K562 (cell line): Measurements from ENCODE around the gene BOD1L1. TPM values are rescaled to one million over a fixed set of nuclear protein-coding genes. Genes with fewer than 3 reads are reported as not detected.
A peak's percentile ranks its signal among the peaks of the same experiment; 100 is the strongest.

Source experiments
- CBX8 ChIP-seq: fragments of 200-600 bp; sonication (generic); IDR thresholded peaks from 2 replicates; pipeline ENCODE4 v1.6.1; 2012; ENCODE audit warnings: borderline replicate concordance, mixed run types, low read depth, mild to moderate bottlenecking, moderate library complexity, mixed read lengths, low read length, control low read depth, inconsistent platforms; ENCODE audit not compliant: poor library complexity, severe bottlenecking; ENCODE audit errors: extremely low read depth
- CCNT2 ChIP-seq: IDR thresholded peaks from 2 replicates; pipeline ENCODE4 v1.6.1; 2011; ENCODE audit warnings: borderline replicate concordance, low read depth, mild to moderate bottlenecking, moderate library complexity, mixed read lengths, low read length; ENCODE audit not compliant: insufficient read length; ENCODE audit errors: extremely low read depth
- CREM ChIP-seq: IDR thresholded peaks from 2 replicates; pipeline ENCODE4 v1.6.1; 2014; ENCODE audit warnings: antibody characterized with exemption, low read depth
- DMBX1 ChIP-seq: fragments of 250-450 bp; sonication (Bioruptor Pico); IDR thresholded peaks from 2 replicates; pipeline ENCODE4 v1.8.0; 2022; ENCODE audit warnings: inconsistent platforms, mild to moderate bottlenecking, moderate library complexity, borderline replicate concordance
- DNMT1 ChIP-seq: fragments of 450-650 bp; IDR thresholded peaks from 2 replicates; pipeline ENCODE4 v1.6.1; 2016; ENCODE audit warnings: antibody characterized with exemption, mild to moderate bottlenecking
- DPF2 ChIP-seq: fragments of 450-650 bp; IDR thresholded peaks from 2 replicates; pipeline ENCODE4 v1.6.1; 2016
- EP300 ChIP-seq: IDR thresholded peaks from 2 replicates; pipeline ENCODE4 v1.6.1; 2012; ENCODE audit warnings: low read length, improper control_type of control experiment
- HDAC1 ChIP-seq, 2 experiments: fragments of 450-650 bp; IDR thresholded peaks; 2 replicates each; pipeline ENCODE4 v1.6.1; 2016 to 2017; ENCODE audit warnings: inconsistent platforms in 1 of 2, mild to moderate bottlenecking in 1 of 2, moderate library complexity in 1 of 2
- HDGF ChIP-seq: fragments of 450-650 bp; IDR thresholded peaks from 2 replicates; pipeline ENCODE4 v1.6.1; 2016
- HMG20A ChIP-seq: fragments of 450-650 bp; formaldehyde crosslinking; conservative IDR thresholded peaks from 2 replicates; pipeline ENCODE4 v1.4.0; 2020; ENCODE audit warnings: mild to moderate bottlenecking, mixed read lengths
- KDM2B ChIP-seq: fragments of 250-450 bp; sonication (Bioruptor Pico); IDR thresholded peaks from 2 replicates; pipeline ENCODE4 v1.8.0; 2021; ENCODE audit warnings: mild to moderate bottlenecking, moderate library complexity
- KDM4B ChIP-seq, 2 experiments: fragments of 450-650 bp in 1 of 2; sonication (generic) in 1 of 2; IDR thresholded peaks; 2 replicates each; pipeline ENCODE4 v1.6.1; 2016 to 2017; ENCODE audit warnings: borderline replicate concordance in 2 of 2, antibody characterized with exemption in 1 of 2, low read depth in 1 of 2, mild to moderate bottlenecking in 1 of 2
- MEIS2 ChIP-seq: fragments of 450-650 bp; IDR thresholded peaks from 2 replicates; pipeline ENCODE4 v1.6.1; 2014; ENCODE audit warnings: mild to moderate bottlenecking; ENCODE audit not compliant: partially characterized antibody
- NFXL1 ChIP-seq: fragments of 450-650 bp; formaldehyde crosslinking; IDR thresholded peaks from 2 replicates; pipeline ENCODE4 v1.4.0; 2021; ENCODE audit warnings: mild to moderate bottlenecking
- PHB ChIP-seq: fragments of 250-450 bp; sonication (Bioruptor Pico); IDR thresholded peaks from 2 replicates; pipeline ENCODE4 v1.5.0; 2021
- PHF8 ChIP-seq: fragments of 200-600 bp; sonication (generic); IDR thresholded peaks from 2 replicates; pipeline ENCODE4 v1.6.1; 2012; ENCODE audit warnings: mixed run types, mild to moderate bottlenecking, inconsistent platforms, low read length, moderate library complexity, borderline replicate concordance
- POLR2AphosphoS2 ChIP-seq: IDR thresholded peaks from 2 replicates; pipeline ENCODE4 v1.6.1; 2012; ENCODE audit warnings: low read length, improper control_type of control experiment
- POLR2B ChIP-seq: fragments of 450-650 bp; IDR thresholded peaks from 2 replicates; pipeline ENCODE4 v1.6.1; 2018; ENCODE audit warnings: low read depth; ENCODE audit not compliant: partially characterized antibody
- POU5F1 ChIP-seq: fragments of 150-350 bp; IDR thresholded peaks from 2 replicates; pipeline ENCODE4 v1.6.1; 2014; ENCODE audit warnings: borderline replicate concordance, low read length, low read depth, mild to moderate bottlenecking; ENCODE audit not compliant: partially characterized antibody
- TEAD2 ChIP-seq: fragments of 450-650 bp; IDR thresholded peaks from 2 replicates; pipeline ENCODE4 v1.6.1; 2016; ENCODE audit warnings: missing genetic modification characterization, control low read depth, missing compliant biosample characterization
- TEAD4 ChIP-seq, 2 experiments: sonication (generic) in 1 of 2; formaldehyde crosslinking in 1 of 2; IDR thresholded peaks; 2 replicates each; pipeline versions ENCODE4 v1.6.1 to v1.8.0; 2012 to 2022; ENCODE audit warnings: borderline replicate concordance in 1 of 2, inconsistent platforms in 1 of 2, low read length in 1 of 2, mild to moderate bottlenecking in 1 of 2, missing genetic modification reagents in 1 of 2
- TSC22D4 ChIP-seq: fragments of 450-650 bp; IDR thresholded peaks from 2 replicates; pipeline ENCODE4 v1.6.1; 2016; ENCODE audit warnings: missing genetic modification characterization, missing biosample characterization, control low read depth
- ZFP1 ChIP-seq: fragments of 450-650 bp; formaldehyde crosslinking; IDR thresholded peaks from 2 replicates; pipeline ENCODE4 v1.4.0; 2020; ENCODE audit warnings: mild to moderate bottlenecking, mixed read lengths
- ZNF143 ChIP-seq: sonication (generic); formaldehyde crosslinking; IDR thresholded peaks from 2 replicates; pipeline ENCODE4 v1.9.0; 2022; ENCODE audit warnings: mild to moderate bottlenecking, missing genetic modification reagents
- ZNF311 ChIP-seq: fragments of 250-450 bp; sonication (Bioruptor Pico); IDR thresholded peaks from 2 replicates; pipeline ENCODE4 v1.4.0; 2020; ENCODE audit warnings: mild to moderate bottlenecking, moderate library complexity
- polyA plus RNA-seq, 8 experiments: library from polyadenylated mRNA; depleted of rRNA in 4 of 8; stranded (reverse) in 5 of 8; unstranded in 3 of 8; fragments of >200 nt; fragmentation: Nextera tagmentation in 2 of 8; fragmentation: Illumina TruSeq in 1 of 8; extraction: Ambion mirVana in 2 of 8; extraction: Trizol in 1 of 8; gene quantifications; 2 replicates each; pipeline versions ENCODE4 v1.2.1 to v1.2.3, GENCODE V29; 2011 to 2014; ENCODE audit warnings: inconsistent platforms in 1 of 8, missing spikeins in 1 of 8
- total RNA-seq, 7 experiments: library from RNA; depleted of rRNA in 6 of 7; stranded (reverse); fragments of >200 nt in 6 of 7; fragmentation: Illumina TruSeq in 2 of 7; extraction: Trizol in 2 of 7; gene quantifications; 2 replicates each; pipeline versions ENCODE4 v1.2.1 to v1.2.3, GENCODE V29; 2011 to 2021; ENCODE audit warnings: low replicate concordance in 1 of 7
- TF ChIP-seq, protein P1 (sequence below), 2 experiments: fragments of 450-650 bp; IDR thresholded peaks; 2 replicates each; pipeline ENCODE4 v1.6.1; 2016
- TF ChIP-seq, protein P2 (sequence below): sonication (generic); formaldehyde crosslinking; IDR thresholded peaks from 2 replicates; pipeline ENCODE4 v1.8.0; 2022; ENCODE audit warnings: mild to moderate bottlenecking, missing genetic modification reagents

Gene BOD1L1
- total and polyA plus RNA-seq, 9 of the 15 experiments (the other 6 are each of a cell fraction or from before 2014, with no cell fraction given): 4.8 to 23.2 (median 17.7) TPM

GRCh38 chr4:13544606-13545393 lies 82.7 kb downstream of the BOD1L1 start (continued):
- TF ChIP-seq, protein P1, sequence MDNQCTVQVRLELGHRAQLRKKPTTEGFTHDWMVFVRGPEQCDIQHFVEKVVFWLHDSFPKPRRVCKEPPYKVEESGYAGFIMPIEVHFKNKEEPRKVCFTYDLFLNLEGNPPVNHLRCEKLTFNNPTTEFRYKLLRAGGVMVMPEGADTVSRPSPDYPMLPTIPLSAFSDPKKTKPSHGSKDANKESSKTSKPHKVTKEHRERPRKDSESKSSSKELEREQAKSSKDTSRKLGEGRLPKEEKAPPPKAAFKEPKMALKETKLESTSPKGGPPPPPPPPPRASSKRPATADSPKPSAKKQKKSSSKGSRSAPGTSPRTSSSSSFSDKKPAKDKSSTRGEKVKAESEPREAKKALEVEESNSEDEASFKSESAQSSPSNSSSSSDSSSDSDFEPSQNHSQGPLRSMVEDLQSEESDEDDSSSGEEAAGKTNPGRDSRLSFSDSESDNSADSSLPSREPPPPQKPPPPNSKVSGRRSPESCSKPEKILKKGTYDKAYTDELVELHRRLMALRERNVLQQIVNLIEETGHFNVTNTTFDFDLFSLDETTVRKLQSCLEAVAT (IDR thresholded peaks at IDR 0.05): no peak
- TF ChIP-seq KDM2B (CRISPR knock-in tag): 0 out of 2 replicates have a peak, but pooled peaks have one; percentile 48
- TF ChIP-seq DNMT1: no peak
- TF ChIP-seq MEIS2: peak; percentile 91
- TF ChIP-seq TSC22D4 (tag): no peak
- peak; percentile 17 for TF ChIP-seq CCNT2
- no peak for TF ChIP-seq ZNF311 (CRISPR knock-in tag)
- TF ChIP-seq KDM4B (IDR thresholded peaks at IDR 0.05; ENCODE audit: borderline replicate concordance in 2 of 2, low read depth in 1 of 2): no peak
- TF ChIP-seq EP300: peak; percentile 28; the same call in 1 of the 2 replicates
- TF ChIP-seq DMBX1: no peak
- TF ChIP-seq HDAC1 (IDR thresholded peaks at IDR 0.05): peak in 1 of 2 experiments; percentile 41; a peak in 2 of 4 replicates
- TF ChIP-seq TEAD2 (tag): no peak
- no peak for TF ChIP-seq CBX8
- TF ChIP-seq DPF2: 0 out of 2 replicates have a peak, but pooled peaks have one; percentile 16
- TF ChIP-seq HDGF: no peak
- TF ChIP-seq POLR2AphosphoS2: no peak
- TF ChIP-seq, protein P2, sequence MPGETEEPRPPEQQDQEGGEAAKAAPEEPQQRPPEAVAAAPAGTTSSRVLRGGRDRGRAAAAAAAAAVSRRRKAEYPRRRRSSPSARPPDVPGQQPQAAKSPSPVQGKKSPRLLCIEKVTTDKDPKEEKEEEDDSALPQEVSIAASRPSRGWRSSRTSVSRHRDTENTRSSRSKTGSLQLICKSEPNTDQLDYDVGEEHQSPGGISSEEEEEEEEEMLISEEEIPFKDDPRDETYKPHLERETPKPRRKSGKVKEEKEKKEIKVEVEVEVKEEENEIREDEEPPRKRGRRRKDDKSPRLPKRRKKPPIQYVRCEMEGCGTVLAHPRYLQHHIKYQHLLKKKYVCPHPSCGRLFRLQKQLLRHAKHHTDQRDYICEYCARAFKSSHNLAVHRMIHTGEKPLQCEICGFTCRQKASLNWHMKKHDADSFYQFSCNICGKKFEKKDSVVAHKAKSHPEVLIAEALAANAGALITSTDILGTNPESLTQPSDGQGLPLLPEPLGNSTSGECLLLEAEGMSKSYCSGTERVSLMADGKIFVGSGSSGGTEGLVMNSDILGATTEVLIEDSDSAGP (CRISPR knock-in tag): no peak
- no peak for TF ChIP-seq POLR2B
- TF ChIP-seq CREM: 0 out of 2 replicates have a peak, but pooled peaks have one; percentile 47
- no peak for TF ChIP-seq ZFP1
- TF ChIP-seq PHB (CRISPR knock-in tag): no peak
- no peak for TF ChIP-seq POU5F1
- peak; percentile 46; the same call in 1 of the 2 replicates for TF ChIP-seq PHF8
- peak; percentile 30; the same call in 1 of the 2 replicates for TF ChIP-seq TEAD4 (IDR thresholded peaks at IDR 0.05; ENCODE audit: low read length)
- no peak for TF ChIP-seq TEAD4 (CRISPR knock-in tag; IDR thresholded peaks at IDR 0.05; ENCODE audit: borderline replicate concordance)
- no peak for TF ChIP-seq HMG20A (CRISPR knock-in tag)
- no peak for TF ChIP-seq NFXL1 (CRISPR knock-in tag)
- TF ChIP-seq ZNF143 (CRISPR knock-in tag): no peak
